GM18505 (cell line): ENCODE measurements around the gene ADIRF.
"Not testable (repeated sequence)": the region's sequence is repeated elsewhere in the genome, so short reads cannot be mapped to it uniquely, and the experiment has no call there.

Experiments
- ATAC-seq: cut with Tn5 transposase; IDR thresholded peaks from one replicate; pipeline ENCODE4 v1.9.1; 2021; ENCODE audit not compliant: unreplicated experiment
- POLR2A ChIP-seq: IDR thresholded peaks from 4 replicates; pipeline ENCODE4 v1.6.1; 2011; ENCODE audit warnings: borderline replicate concordance; ENCODE audit not compliant: insufficient read depth, insufficient read length; ENCODE audit errors: extremely low read depth

Gene ADIRF

DNA sequence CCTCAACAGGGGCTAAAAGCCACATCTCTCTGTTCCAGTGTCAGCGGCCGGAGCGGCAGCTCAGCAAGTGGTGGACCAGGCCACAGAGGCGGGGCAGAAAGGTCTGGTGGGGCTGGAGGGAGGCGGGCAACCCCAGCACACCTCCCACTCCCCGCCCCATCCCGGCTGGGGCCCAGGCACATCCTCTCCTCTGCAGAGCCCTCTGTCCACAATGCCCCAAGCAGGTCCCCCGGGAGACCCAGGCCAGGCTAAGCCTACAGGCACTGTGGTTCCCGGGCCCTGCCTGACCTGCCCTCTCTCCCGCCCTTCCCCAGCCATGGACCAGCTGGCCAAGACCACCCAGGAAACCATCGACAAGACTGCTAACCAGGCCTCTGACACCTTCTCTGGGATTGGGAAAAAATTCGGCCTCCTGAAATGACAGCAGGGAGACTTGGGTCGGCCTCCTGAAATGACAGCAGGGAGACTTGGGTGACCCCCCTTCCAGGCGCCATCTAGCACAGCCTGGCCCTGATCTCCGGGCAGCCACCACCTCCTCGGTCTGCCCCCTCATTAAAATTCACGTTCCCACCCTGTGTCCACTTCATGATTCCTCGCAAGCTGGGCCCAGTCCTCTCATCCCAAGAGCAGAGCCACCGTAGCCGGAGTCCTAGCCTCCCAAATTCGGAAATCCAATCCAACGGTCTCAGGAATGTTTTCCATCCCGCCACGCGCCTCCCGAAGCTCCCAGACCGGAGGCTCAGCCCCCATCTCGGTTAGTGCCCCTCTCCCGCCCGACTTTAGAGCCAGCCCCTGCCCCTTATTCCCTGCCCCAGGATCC, 2.1 kb downstream of the ADIRF start:
- no peak for TF ChIP-seq POLR2A
- no peak for ATAC-seq

- TF ChIP-seq POLR2A, result peak; percentile 82
- ATAC-seq, result no peak
Measured at GRCh38 chr10:86970982-86971231, 2.6 kb downstream of the ADIRF start.

DNA sequence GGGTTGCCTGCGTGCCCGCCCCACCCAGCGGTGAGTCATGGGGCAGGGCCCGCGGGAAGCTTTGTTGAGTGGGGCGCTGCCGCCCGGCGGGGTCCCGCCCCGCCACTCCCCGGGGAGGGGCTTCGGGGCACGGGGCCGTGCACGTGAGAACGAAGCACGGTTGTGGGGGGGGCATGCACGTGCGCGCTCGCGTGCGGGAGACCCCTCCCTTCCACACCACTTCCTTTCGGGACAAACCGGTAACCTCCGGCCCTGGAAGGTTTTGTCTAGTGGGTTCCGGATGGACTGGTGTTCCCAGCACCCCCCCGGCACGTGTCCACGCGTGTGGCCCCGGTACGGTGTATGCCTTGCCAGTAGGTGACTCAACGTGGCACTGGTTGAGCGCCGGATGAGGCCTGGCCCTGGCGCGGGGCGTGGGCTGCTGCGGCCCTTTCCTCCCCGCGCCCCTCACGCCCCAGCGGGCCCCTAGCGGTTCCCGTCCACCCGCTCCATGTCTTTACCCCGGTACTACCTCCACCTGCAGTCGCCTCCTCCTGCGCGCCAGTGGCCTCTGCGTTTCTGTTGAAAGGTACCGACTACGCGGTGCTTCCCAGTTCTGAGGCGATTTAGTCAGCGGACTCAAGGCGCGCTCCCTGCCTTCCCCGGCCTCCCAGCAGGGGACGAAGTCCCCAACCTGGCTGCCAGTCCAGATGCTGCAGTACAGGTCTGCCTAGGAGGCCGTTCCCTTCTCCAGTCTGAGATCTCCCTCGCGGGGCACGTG, 3.1 kb downstream of the ADIRF start:
- peak; percentile 85 for ATAC-seq
- no peak for TF ChIP-seq POLR2A

GRCh38 chr10:86972613-86973380, 4.5 kb downstream of the ADIRF start:
- no peak for ATAC-seq

GRCh38 chr10:86974484-86974883, 6.2 kb downstream of the ADIRF start:
- TF ChIP-seq POLR2A, result no peak
- ATAC-seq, result no peak

More at GRCh38 chr10:86972613-86973380, 4.5 kb downstream of the ADIRF start:
- no peak for TF ChIP-seq POLR2A

DNA sequence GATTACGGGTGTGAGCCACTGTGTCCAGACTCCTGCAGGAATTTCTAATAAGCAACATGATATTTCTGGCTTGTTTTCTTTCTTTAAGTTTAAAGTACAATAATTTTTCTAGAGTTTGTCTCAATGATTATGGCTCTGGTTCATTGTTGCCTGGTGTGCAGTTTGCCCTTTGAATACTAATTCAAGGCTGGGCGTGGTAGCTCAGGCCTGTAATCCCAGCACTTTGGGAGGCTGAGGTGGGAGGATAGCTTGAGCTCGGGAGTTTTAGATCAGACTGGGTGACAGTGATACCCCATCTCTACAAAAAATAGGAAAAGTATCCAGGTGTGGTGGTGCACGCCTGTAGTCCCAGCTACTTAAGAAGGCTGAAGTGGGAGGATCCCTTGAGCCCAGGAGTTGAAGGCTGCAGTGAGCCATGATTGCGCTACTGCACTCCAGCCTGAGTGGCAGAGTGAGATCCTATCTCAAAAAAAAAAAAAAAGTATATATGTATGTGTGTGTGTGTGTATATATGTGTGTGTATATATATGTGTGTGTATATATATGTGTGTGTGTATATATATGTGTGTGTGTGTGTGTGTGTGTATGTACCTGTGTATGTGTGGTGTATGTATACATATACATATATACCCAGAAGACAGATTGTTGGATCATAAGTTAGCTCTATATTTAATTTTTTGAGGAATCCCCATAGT, 8.2 kb downstream of the ADIRF start:
- no peak for ATAC-seq
- TF ChIP-seq POLR2A, result no peak

- ATAC-seq, result not testable (repeated sequence)
Measured at GRCh38 chr10:86978457-86978856, 10.2 kb downstream of the ADIRF start.

GRCh38 chr10:86979296-86979818, 11.1 kb downstream of the ADIRF start:
- TF ChIP-seq POLR2A, result no peak
- no peak for ATAC-seq

- no peak for TF ChIP-seq POLR2A
- no peak for ATAC-seq
Measured at GRCh38 chr10:86979977-86980448, 11.7 kb downstream of the ADIRF start.

DNA sequence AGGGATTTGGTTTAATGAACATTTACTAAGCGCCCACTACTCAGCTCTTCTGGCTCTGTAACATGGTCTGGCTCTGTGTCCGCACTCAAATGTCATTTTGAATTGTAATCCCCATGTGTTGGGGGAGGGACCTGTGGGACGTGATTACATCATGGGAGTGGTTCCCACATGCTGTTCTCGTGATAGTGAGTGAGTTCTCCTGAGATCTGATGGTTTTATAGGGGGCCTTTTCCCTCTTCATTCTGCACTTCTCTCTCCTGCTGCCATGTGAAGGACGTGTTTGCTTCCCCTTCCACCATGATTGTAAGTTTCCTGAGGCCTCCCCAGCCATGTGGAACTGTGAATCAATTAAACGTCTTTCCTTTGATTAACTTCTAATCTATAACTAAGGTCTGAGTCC, 12.7 kb downstream of the ADIRF start:
- not testable (repeated sequence) for ATAC-seq

DNA sequence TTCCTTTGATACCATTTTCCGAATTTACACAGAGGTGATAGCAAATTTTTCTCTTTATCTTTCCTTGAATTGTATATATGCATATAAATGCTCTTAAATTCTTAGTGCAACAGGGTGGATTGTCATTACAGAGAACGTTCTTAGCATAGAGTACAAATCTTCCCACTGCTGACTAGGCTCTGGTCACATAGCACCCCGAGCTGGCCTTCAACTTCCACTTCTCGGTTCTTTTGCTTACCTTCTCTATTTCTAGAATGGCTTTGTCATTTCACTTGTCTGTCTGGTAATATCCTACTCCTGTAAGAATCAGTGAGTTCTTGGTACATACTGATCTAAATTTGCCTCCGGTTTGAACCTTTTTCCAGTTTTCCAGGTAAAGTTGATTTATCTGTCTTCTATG, 13.4 kb downstream of the ADIRF start:
- no peak for ATAC-seq
- TF ChIP-seq POLR2A, result no peak

GRCh38 chr10:86984498-86984897, 16.2 kb downstream of the ADIRF start:
- not testable (repeated sequence) for ATAC-seq

DNA sequence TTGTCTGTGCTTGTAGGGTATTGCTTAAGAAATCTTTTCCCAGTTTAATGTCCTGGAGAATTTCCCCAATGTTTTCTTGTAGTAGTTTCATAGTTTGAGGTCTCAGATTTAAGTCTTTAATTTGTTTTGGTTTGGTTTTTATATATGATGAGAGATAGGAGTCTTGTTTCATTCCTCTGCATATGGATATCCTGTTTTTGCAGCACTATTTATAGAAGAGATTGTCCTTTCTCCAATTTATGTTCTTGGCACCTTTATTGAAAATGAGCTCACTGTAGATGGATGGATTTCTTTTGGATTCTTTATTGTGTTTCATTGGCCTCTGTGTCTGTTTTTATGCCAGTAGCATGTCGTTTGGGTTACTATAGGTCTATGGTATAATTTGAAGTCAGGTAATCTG, 20.2 kb downstream of the ADIRF start:
- no peak for ATAC-seq
- no peak for TF ChIP-seq POLR2A

- not testable (repeated sequence) for ATAC-seq
Measured at GRCh38 chr10:86991362-86991761, 23.1 kb downstream of the ADIRF start.
